Bronchial epithelial cell (primary cell): ENCODE results near the gene POM121L12. TPM values are rescaled to one million over a fixed set of nuclear protein-coding genes. Genes with fewer than 3 reads are reported as not detected.

Source experiments
- DNase-seq: peaks from one replicate; pipeline ENCODE4 v3.0.0-alpha.2; 2010; ENCODE audit warnings: low read depth
- FAIRE-seq: peaks from 2 replicates; lab custom pipeline; 2011; peaks lifted over from hg19 to GRCh38; lab: Jason Lieb, UNC
- H3K27me3 ChIP-seq: 2 replicates; pipeline ENCODE4 v1.5.1; 2011; ENCODE audit warnings: low read length; ENCODE audit not compliant: control insufficient read depth, insufficient read depth
- H3K36me3 ChIP-seq: 2 replicates; pipeline ENCODE4 v1.5.1; 2011; ENCODE audit warnings: low read length; ENCODE audit not compliant: control insufficient read depth, insufficient read depth
- H3K4me3 ChIP-seq: 2 replicates; pipeline ENCODE4 v1.5.1; 2011; ENCODE audit warnings: mild to moderate bottlenecking, low read depth, low read length, control low read depth
- CTCF ChIP-seq: IDR thresholded peaks from 2 replicates; pipeline ENCODE4 v1.5.1; 2011; ENCODE audit warnings: mild to moderate bottlenecking, moderate library complexity, low read length, control low read depth, inconsistent platforms; ENCODE audit not compliant: insufficient read depth, severe bottlenecking
- total RNA-seq: library from RNA; depleted of rRNA; stranded (reverse); fragments of >200 nt; gene quantifications from 2 replicates; pipeline ENCODE4 v1.2.1, GENCODE V29; 2014

POM121L12 gene
- total RNA-seq, 1 donor from 2014 or later, result not detected

- no peak for DNase-seq
- FAIRE-seq, result no peak
- Histone ChIP-seq H3K27me3 (no peaks in the 10 kb centered on the region), H3K4me3 (no peak overlapping the region), H3K36me3 (no peaks in the 10 kb centered on the region)
- no peak for TF ChIP-seq CTCF
These were observed 13.2 kb downstream of the POM121L12 start for GRCh38 chr7:53048638-53049037.

- TF ChIP-seq CTCF, result no peak
- DNase-seq (no peak), FAIRE-seq (no peak)
- Histone ChIP-seq H3K4me3 (no peak overlapping the region), H3K36me3 (no peaks in the 10 kb centered on the region), H3K27me3 (no peaks in the 10 kb centered on the region)
These were observed 15.0 kb downstream of the POM121L12 start for GRCh38 chr7:53050433-53050832.

GRCh38 chr7:53059591-53059990 lies 24.2 kb downstream of the POM121L12 start:
- DNase-seq (no peak), FAIRE-seq (no peak)
- H3K36me3 ChIP-seq, result no peaks in the 10 kb centered on the region
- H3K27me3 ChIP-seq, result no peaks in the 10 kb centered on the region
- no peak overlapping the region for H3K4me3 ChIP-seq
- no peak for TF ChIP-seq CTCF

GRCh38 chr7:53060066-53060465 lies 24.6 kb downstream of the POM121L12 start:
- TF ChIP-seq CTCF, result no peak
- Histone ChIP-seq H3K4me3 (no peak overlapping the region), H3K36me3 (no peaks in the 10 kb centered on the region), H3K27me3 (no peaks in the 10 kb centered on the region)
- FAIRE-seq, result no peak
- DNase-seq, result no peak

- no peak for FAIRE-seq
- Histone ChIP-seq H3K27me3 (no peaks in the 10 kb centered on the region), H3K4me3 (no peak overlapping the region), H3K36me3 (no peaks in the 10 kb centered on the region)
- DNase-seq, result no peak
- no peak for TF ChIP-seq CTCF
These were observed 27.4 kb downstream of the POM121L12 start for GRCh38 chr7:53062796-53063195.

- H3K27me3 ChIP-seq, result no peaks in the 10 kb centered on the region
- no peak for DNase-seq
- TF ChIP-seq CTCF, result no peak
- H3K36me3 ChIP-seq, result no peaks in the 10 kb centered on the region
- FAIRE-seq, result no peak
- no peak overlapping the region for H3K4me3 ChIP-seq
These were observed 33.2 kb downstream of the POM121L12 start for GRCh38 chr7:53068673-53069072.
